Colonic mucosa (tissue), 4 donors: ENCODE measurements around the gene AGBL4. TPM values are rescaled to one million over a fixed set of nuclear protein-coding genes. Genes with fewer than 3 reads are reported as not detected.

ENCODE experiments used
- DNase-seq: peaks from one replicate; pipeline ENCODE4 v3.0.0-alpha.2; 2020
- H3K27ac ChIP-seq: fragments of 200-600 bp; one replicate; pipeline ENCODE4 v1.8.0; 2021
- H3K27me3 ChIP-seq: fragments of 200-600 bp; one replicate; pipeline ENCODE4 v1.8.0; 2021
- H3K36me3 ChIP-seq: fragments of 200-600 bp; one replicate; pipeline ENCODE4 v1.8.0; 2021
- H3K4me1 ChIP-seq: fragments of 200-600 bp; one replicate; pipeline ENCODE4 v1.8.0; 2021; ENCODE audit warnings: mild to moderate bottlenecking
- H3K4me3 ChIP-seq: fragments of 200-600 bp; one replicate; pipeline ENCODE4 v1.8.0; 2021
- H3K9ac ChIP-seq, 2 donors: one replicate each; pipeline ENCODE4 v1.7.0; 2013; ENCODE audit warnings: control low read depth in 2 of 2, low read depth in 2 of 2, low read length in 2 of 2
- H3K9me3 ChIP-seq: fragments of 200-600 bp; one replicate; pipeline ENCODE4 v1.8.0; 2021
- intact Hi-C: fragments of 100-400 bp; cut with DNase I; formaldehyde crosslinking; loops from one replicate; pipeline ENCODE4 v1.14.1; 2022
- total RNA-seq, 2 donors: library from RNA; stranded (reverse); fragmentation: NEBNext Ultra II Directional in 1 of 2; extraction: Animal tissue kit (Norgen Biotek cat#: 25700) in 1 of 2; gene quantifications; one replicate each; pipeline ENCODE4 v1.2.1, GENCODE V29; 2021
- TF ChIP-seq, protein P1 (sequence below): fragments of 200-600 bp; IDR thresholded peaks from one replicate; pipeline ENCODE4 v1.8.0; 2022; ENCODE audit warnings: antibody characterized with exemption, mild to moderate bottlenecking
- donor health status: healthy.
- donor health status: DM: no; HTN: no; CAD: no.
- donor health status: DM: no; HTN: no; CAD: no.

Gene AGBL4
- total RNA-seq, 2 donors from 2014 or later: 0.24 to 0.30 TPM

DNA sequence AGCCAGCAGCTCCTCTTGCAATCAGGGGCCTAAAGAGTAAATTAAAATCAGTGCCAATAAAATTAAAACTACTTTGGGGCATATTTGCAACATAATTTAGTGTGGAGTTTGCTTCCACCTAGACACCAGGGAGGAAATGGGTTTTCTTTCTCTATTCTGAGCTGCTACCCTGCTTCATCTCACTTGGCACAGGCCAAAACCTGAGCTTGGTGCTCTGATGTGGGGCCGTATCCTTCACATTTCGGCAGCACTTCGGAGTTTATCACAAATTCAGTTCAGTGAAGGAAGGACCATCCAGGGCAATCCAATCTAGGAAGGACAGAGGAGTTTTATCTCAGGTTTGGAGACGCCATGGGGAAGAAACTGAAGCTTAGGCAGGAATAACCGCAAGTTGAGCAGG, 1428.1 kb downstream of the AGBL4 start:
- H3K27ac ChIP-seq: no peak overlapping the region
- no peak overlapping the region for H3K9ac ChIP-seq
- no peaks in the 10 kb centered on the region for H3K36me3 ChIP-seq
- H3K4me1 ChIP-seq: no peaks in the 10 kb centered on the region
- H3K9me3 ChIP-seq: no peaks in the 10 kb centered on the region
- no peaks in the 10 kb centered on the region for H3K27me3 ChIP-seq
- no peak for DNase-seq
- no peak overlapping the region for H3K4me3 ChIP-seq
- intact Hi-C loops: no loop called here
- TF ChIP-seq, protein P1, sequence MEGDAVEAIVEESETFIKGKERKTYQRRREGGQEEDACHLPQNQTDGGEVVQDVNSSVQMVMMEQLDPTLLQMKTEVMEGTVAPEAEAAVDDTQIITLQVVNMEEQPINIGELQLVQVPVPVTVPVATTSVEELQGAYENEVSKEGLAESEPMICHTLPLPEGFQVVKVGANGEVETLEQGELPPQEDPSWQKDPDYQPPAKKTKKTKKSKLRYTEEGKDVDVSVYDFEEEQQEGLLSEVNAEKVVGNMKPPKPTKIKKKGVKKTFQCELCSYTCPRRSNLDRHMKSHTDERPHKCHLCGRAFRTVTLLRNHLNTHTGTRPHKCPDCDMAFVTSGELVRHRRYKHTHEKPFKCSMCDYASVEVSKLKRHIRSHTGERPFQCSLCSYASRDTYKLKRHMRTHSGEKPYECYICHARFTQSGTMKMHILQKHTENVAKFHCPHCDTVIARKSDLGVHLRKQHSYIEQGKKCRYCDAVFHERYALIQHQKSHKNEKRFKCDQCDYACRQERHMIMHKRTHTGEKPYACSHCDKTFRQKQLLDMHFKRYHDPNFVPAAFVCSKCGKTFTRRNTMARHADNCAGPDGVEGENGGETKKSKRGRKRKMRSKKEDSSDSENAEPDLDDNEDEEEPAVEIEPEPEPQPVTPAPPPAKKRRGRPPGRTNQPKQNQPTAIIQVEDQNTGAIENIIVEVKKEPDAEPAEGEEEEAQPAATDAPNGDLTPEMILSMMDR: no peak

DNA sequence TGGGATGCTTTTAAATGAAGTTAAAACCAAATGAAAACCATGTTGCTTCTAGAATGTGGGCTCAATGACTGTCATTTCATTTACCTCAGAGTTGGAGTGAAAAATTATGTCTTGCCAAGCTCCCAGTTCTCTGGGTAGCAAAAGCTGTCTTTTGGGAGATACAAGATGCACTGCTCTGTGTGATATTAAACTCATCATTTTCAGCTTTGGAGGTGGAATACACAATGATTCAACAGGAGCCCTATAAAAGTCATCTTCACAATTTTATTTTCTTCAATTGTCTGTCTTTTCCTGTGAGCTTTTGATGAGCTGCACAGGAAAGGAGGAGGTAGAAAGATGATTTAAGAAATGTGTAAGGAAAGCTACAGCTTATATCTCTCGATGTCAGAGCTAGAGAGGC, 1431.4 kb downstream of the AGBL4 start:
- TF ChIP-seq, protein P1: no peak
- Histone ChIP-seq H3K9ac (no peak overlapping the region), H3K9me3 (no peaks in the 10 kb centered on the region), H3K36me3 (no peaks in the 10 kb centered on the region), H3K27ac (no peak overlapping the region), H3K4me3 (no peak overlapping the region), H3K4me1 (no peaks in the 10 kb centered on the region), H3K27me3 (no peaks in the 10 kb centered on the region)
- no peak for DNase-seq
- intact Hi-C loops: no loop called here

DNA sequence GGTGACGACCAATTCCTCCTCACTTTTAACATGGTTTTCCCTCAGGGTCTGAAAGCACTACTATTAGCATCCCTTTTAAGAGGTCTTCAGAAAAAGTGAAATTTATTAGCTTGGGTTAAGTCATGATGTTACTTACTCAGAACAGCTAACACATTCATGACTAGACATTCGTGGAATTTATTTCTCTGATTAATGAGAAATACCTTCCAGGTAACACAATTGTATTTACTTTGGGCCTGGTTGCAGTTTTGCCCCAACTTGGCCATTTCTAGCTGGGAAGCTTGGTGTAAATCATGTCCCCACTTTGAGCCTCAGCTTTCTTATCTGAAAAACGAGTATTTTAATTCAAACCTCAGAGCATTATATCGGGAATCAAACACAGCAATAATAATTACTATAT, 1432.6 kb downstream of the AGBL4 start:
- intact Hi-C loops: no loop called here

DNA sequence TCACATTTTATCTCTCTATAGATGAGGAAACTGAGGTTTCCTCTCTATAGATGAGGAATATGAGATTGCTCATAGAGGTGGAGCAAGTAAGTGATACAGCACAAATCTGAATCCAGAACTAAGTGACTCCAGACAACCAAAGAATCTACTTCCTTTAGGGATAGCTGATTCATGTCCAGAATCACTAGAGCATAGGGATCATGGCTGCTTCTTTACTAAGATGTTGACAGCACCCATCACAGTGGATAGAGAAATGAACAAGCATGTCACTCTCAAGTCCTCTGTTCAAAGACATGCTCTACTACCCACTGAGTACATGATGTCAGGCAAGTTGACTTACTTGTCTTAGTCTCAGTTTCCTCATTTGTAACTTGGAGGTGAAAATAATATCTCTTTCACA, 1435.7 kb downstream of the AGBL4 start:
- Histone ChIP-seq H3K9ac (no peak overlapping the region), H3K9me3 (no peaks in the 10 kb centered on the region), H3K4me3 (no peak overlapping the region), H3K4me1 (no peaks in the 10 kb centered on the region), H3K27ac (no peak overlapping the region), H3K27me3 (no peaks in the 10 kb centered on the region), H3K36me3 (no peaks in the 10 kb centered on the region)
- DNase-seq: no peak
- TF ChIP-seq, protein P1: no peak
- intact Hi-C loops: no loop called here

More for the DNA sequence above, 1432.6 kb downstream of the AGBL4 start:
- TF ChIP-seq, protein P1: no peak
- no peaks in the 10 kb centered on the region for H3K4me1 ChIP-seq
- no peaks in the 10 kb centered on the region for H3K36me3 ChIP-seq
- H3K27ac ChIP-seq: no peak overlapping the region
- no peaks in the 10 kb centered on the region for H3K9me3 ChIP-seq
- H3K27me3 ChIP-seq: no peaks in the 10 kb centered on the region
- no peak overlapping the region for H3K4me3 ChIP-seq
- no peak overlapping the region for H3K9ac ChIP-seq
- DNase-seq: no peak

DNA sequence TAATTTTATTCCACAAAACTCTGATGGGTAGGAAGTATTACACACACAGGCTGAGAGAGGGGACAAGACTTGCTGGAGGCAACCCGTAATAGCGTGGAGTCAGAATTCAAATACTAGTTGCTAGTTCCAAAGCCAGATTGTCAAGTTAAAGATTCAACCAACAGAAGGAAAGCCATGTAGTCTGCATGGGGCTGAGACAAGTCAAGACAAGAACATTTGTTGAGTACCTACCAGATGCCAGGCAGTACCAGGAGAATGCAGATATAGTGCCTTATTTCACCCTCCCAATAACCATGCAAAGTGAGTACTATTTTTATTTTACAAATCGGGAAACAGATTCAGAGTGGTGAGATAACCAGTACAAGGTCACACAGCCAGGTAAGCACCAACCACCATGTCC, 1441.3 kb downstream of the AGBL4 start:
- Histone ChIP-seq H3K27me3 (no peaks in the 10 kb centered on the region), H3K4me1 (no peaks in the 10 kb centered on the region), H3K9ac (no peak overlapping the region), H3K4me3 (no peak overlapping the region), H3K36me3 (no peaks in the 10 kb centered on the region), H3K27ac (no peak overlapping the region), H3K9me3 (no peaks in the 10 kb centered on the region)
- intact Hi-C loops: no loop called here
- TF ChIP-seq, protein P1: no peak
- no peak for DNase-seq

DNA sequence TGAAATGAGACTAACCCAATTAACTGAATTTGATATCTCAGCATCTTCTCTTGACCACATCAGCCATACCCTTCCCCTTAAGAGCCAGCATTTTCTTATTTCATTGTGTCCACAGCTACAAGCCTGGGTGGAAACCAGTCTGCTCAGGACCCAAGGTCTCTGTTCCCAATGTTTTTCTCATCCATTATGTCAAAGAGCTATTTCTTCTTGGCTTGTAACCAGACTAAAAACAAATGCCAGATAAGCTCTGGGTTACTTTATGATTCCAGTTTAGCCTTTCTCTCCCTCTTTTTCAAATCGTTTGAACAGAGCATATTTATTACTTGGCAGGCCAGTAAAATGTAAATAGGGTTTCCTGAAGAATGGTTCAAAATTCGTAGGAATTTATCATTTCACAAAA, 1442.5 kb downstream of the AGBL4 start:
- Histone ChIP-seq H3K36me3 (no peaks in the 10 kb centered on the region), H3K27ac (no peak overlapping the region), H3K4me1 (no peaks in the 10 kb centered on the region), H3K27me3 (no peaks in the 10 kb centered on the region), H3K9me3 (no peaks in the 10 kb centered on the region), H3K4me3 (no peak overlapping the region), H3K9ac (no peak overlapping the region)
- DNase-seq: no peak
- TF ChIP-seq, protein P1: no peak
- intact Hi-C loops: no loop called here
